ENCODE measurements around the gene GABRP. TPM values are rescaled to one million over a fixed set of nuclear protein-coding genes. Genes with fewer than 3 reads are reported as not detected.
A peak's percentile ranks its signal among the peaks of the same experiment; 100 is the strongest.

The GABRP gene
- total and polyA plus RNA-seq, 10 donors, result 0.03 to 0.20 TPM; not detected in 8

GRCh38 chr5:170743876-170744212, 39.7 kb upstream of the GABRP start:
- TF ChIP-seq POLR2AphosphoS5 (IDR thresholded peaks at IDR 0.05) (no peak), CTCF (IDR thresholded peaks at IDR 0.05 in 8 of 11, conservative IDR thresholded peaks at IDR 0.05 in 3 of 11) (no peak), POLR2A (IDR thresholded peaks at IDR 0.05) (no peak)

GRCh38 chr5:170745481-170746071, 37.9 kb upstream of the GABRP start:
- H3K27ac ChIP-seq, result peak overlapping the region in 1 of 8 donors; percentile 2
- WGBS, 5 donors, result 36 to 50% (median 42%) methylated on average over 12 of the region's 12 CpGs
- intact Hi-C loops (cut with DNase I; ENCODE audit: low total_unique reads), result loop anchor here (2.0 to 5.0 kb wide), 2 partner anchors 45 to 597 kb away; no protein-coding TSS in a partner anchor
- no peak for DNase-seq
- peaks cover 0 to 75% (median 14%) of the 10 kb centered on the region in 7 donors for H3K27me3 ChIP-seq (replicated peaks in 1 of 7)
- no peak overlapping the region for H3K4me3 ChIP-seq
- peaks cover 0 to 27% (median 21%) of the 10 kb centered on the region in 6 donors for H3K4me1 ChIP-seq
- no peaks in the 10 kb centered on the region for H3K36me3 ChIP-seq
- H3K9me3 ChIP-seq, result no peaks in the 10 kb centered on the region
- no peak for TF ChIP-seq CTCF (IDR thresholded peaks at IDR 0.05 in 8 of 11, conservative IDR thresholded peaks at IDR 0.05 in 3 of 11)
- TF ChIP-seq POLR2AphosphoS5 (IDR thresholded peaks at IDR 0.05), result no peak
- no peak for TF ChIP-seq POLR2A (IDR thresholded peaks at IDR 0.05)

More at GRCh38 chr5:170743876-170744212, 39.7 kb upstream of the GABRP start:
- Histone ChIP-seq H3K27ac (no peak overlapping the region), H3K4me1 (peaks cover 0 to 27% (median 21%) of the 10 kb centered on the region in 6 donors), H3K36me3 (no peaks in the 10 kb centered on the region), H3K27me3 (replicated peaks in 1 of 7) (peaks cover 0 to 58% (median 14%) of the 10 kb centered on the region in 7 donors), H3K9me3 (no peaks in the 10 kb centered on the region), H3K4me3 (peak overlapping the region in 1 of 8 donors; percentile 39)
- WGBS, 5 donors, result 13 to 18% (median 14%) methylated on average over 12 of the region's 12 CpGs
- DNase-seq, result no peak
- intact Hi-C loops (cut with DNase I; ENCODE audit: low total_unique reads), result loop anchor here (2.0 kb wide), 1 partner anchor 47 kb away; no protein-coding TSS in a partner anchor

- Histone ChIP-seq H3K27me3 (replicated peaks in 1 of 7) (peaks cover 0 to 82% (median 14%) of the 10 kb centered on the region in 7 donors), H3K9me3 (no peaks in the 10 kb centered on the region), H3K4me1 (peaks cover 0 to 27% (median 21%) of the 10 kb centered on the region in 6 donors), H3K27ac (no peak overlapping the region), H3K4me3 (no peak overlapping the region), H3K36me3 (no peaks in the 10 kb centered on the region)
- DNase-seq, result no peak
- TF ChIP-seq POLR2A (IDR thresholded peaks at IDR 0.05) (no peak), POLR2AphosphoS5 (IDR thresholded peaks at IDR 0.05) (no peak), CTCF (IDR thresholded peaks at IDR 0.05 in 8 of 11, conservative IDR thresholded peaks at IDR 0.05 in 3 of 11) (no peak)
- intact Hi-C loops (cut with DNase I; ENCODE audit: low total_unique reads), result loop anchor here (5.0 kb wide), 1 partner anchor 596 kb away; no protein-coding TSS in a partner anchor
- WGBS, 5 donors, result 60 to 72% (median 65%) methylated on average over 12 to 14 of the region's 14 CpGs
Observed at GRCh38 chr5:170746075-170746960, 37.2 kb upstream of the GABRP start.

- Histone ChIP-seq H3K9me3 (no peaks in the 10 kb centered on the region), H3K36me3 (no peaks in the 10 kb centered on the region), H3K27ac (no peak overlapping the region), H3K4me3 (no peak overlapping the region), H3K27me3 (replicated peaks in 1 of 7) (peaks cover 0 to 89% (median 14%) of the 10 kb centered on the region in 7 donors), H3K4me1 (peaks cover 0 to 27% (median 21%) of the 10 kb centered on the region in 6 donors)
- 87 to 95% (median 90%) methylated on average over 11 of the region's 11 CpGs for WGBS, 5 donors
- TF ChIP-seq POLR2A (IDR thresholded peaks at IDR 0.05) (no peak), POLR2AphosphoS5 (IDR thresholded peaks at IDR 0.05) (no peak), CTCF (IDR thresholded peaks at IDR 0.05 in 8 of 11, conservative IDR thresholded peaks at IDR 0.05 in 3 of 11) (no peak)
- intact Hi-C loops (cut with DNase I; ENCODE audit: low total_unique reads), result loop anchor here (5.0 kb wide), 1 partner anchor 595 kb away; no protein-coding TSS in a partner anchor
- DNase-seq, result no peak
Observed at GRCh38 chr5:170746961-170747340, 36.6 kb upstream of the GABRP start.

Measured in spleen (tissue), 11 donors.